Anterior cingulate cortex (tissue), 58 donors: ENCODE results near the gene PLCH1.

Experiments used
- DNase-seq, 58 donors: peaks; one replicate each; lab custom pipeline; 2025; lab: John Stamatoyannopoulos, UW

PLCH1 gene

DNA sequence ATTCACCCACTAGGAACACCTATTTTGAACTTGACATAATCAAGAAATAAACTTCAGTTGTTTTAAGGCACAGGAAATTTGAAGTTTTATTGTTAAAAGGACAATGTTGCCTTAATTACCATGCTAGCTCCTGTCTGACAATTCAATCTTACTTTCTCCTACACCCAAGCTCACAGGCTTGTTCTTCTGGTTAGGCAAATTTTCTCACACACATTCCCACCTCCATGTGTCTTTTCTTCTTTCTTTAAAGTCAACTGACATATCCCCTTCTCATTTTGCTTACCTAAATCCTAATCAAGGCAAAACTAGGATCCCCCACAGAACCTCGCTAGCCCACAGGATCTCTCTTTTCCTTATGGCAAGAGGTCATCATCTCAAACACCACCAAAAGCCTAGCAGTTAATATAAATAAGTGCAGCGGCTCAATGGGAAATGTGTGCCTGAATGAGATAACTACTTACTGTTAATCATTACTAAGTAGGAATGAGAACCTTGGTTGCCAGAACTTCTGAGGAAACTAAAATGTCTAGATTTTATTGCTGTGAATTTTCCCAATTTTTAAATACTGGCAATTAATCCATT lies 189.3 kb downstream of the PLCH1 start:
- DNase-seq, result no peak

- DNase-seq, result no peak
These were observed 190.0 kb downstream of the PLCH1 start for GRCh38 chr3:155554777-155555451.

- DNase-seq, result no peak
These were observed 191.1 kb downstream of the PLCH1 start for GRCh38 chr3:155553780-155554179.

GRCh38 chr3:155553326-155553725 lies 191.5 kb downstream of the PLCH1 start:
- no peak for DNase-seq

GRCh38 chr3:155550391-155550790 lies 194.5 kb downstream of the PLCH1 start:
- DNase-seq, result no peak

DNA sequence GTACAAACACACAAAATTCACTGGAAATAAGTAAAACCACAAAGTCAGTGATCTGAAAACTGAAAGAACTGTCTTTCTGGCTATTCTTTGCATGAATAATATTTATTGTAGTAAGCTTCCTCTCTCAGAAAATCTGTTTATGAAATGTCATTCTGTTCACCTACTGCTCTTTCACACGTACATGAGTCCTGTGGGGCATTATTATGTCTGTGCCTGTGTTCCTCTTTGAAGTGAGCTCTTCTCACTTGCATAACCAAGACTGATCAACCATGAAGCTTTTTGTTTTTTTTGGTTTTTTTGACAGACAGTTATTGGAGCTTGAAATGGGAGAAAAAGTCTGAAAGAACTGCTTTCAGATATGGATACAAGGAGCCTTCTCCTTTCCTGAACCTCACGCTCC lies 195.8 kb downstream of the PLCH1 start:
- no peak for DNase-seq

DNA sequence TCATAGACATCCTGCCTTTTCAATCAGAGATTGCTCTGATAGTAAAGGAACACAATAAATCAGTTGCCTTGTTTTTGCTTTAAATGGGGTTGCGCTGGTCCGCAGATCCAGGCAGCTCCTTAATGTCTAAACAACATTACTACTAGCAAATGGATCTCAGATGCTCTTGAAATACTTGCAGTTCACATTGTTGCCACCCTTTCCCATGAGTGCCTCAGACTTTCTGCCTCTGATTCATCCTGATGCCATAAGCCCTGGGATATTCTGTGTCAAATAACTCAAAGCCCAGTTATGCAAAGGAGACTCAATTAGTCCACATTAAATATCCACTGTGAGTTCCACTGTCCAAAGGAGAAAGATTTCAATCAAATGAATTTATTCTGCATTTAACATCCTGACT lies 196.7 kb downstream of the PLCH1 start:
- no peak for DNase-seq

DNA sequence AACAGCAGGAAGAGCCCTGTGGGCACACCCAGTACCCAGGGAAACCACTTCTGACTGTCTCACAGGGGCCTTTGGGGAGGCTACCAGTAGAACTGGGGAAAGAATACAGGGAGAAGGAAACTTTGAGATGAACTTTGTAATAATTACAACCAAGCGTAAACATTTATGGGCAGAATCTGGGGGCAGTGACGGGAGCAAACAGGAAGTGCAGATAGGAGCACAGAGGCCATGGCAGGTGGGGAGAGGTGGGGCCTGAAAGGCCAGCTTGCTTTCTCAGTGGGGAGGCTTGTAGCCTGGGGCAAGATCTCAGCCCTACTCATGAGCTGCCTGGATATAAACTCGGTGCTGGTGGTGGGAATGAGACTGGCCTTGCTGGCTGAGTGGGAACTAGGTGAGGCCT lies 209.8 kb downstream of the PLCH1 start:
- no peak for DNase-seq

GRCh38 chr3:155528579-155528978 lies 216.3 kb downstream of the PLCH1 start:
- DNase-seq, result no peak

- no peak for DNase-seq
These were observed 219.5 kb downstream of the PLCH1 start for GRCh38 chr3:155525324-155525833.

GRCh38 chr3:155520463-155520862 lies 224.4 kb downstream of the PLCH1 start:
- DNase-seq, result no peak

DNA sequence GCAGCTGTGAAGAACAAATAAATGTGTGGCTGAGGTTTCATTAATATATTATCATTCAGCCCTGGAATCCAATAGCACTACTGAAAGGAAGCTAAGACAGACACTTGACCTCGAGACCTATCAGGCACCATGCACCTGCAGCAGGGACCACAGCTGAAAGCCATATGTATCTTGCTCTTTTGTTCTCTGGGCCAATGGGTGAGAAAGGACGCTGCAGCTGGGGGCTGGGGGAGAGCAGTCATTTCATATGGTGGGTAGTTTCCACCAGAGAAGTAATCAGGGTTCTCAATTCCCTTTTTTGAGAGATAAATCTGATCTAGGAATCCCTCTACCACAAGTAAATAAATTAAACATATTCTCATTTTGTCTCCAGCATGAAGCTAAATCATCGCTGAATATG lies 225.8 kb downstream of the PLCH1 start:
- no peak for DNase-seq

GRCh38 chr3:155517903-155518302 lies 227.0 kb downstream of the PLCH1 start:
- DNase-seq, result no peak

- no peak for DNase-seq
These were observed 228.4 kb downstream of the PLCH1 start for GRCh38 chr3:155516439-155516838.

- DNase-seq, result no peak
These were observed 232.0 kb downstream of the PLCH1 start for GRCh38 chr3:155512867-155513261.

DNA sequence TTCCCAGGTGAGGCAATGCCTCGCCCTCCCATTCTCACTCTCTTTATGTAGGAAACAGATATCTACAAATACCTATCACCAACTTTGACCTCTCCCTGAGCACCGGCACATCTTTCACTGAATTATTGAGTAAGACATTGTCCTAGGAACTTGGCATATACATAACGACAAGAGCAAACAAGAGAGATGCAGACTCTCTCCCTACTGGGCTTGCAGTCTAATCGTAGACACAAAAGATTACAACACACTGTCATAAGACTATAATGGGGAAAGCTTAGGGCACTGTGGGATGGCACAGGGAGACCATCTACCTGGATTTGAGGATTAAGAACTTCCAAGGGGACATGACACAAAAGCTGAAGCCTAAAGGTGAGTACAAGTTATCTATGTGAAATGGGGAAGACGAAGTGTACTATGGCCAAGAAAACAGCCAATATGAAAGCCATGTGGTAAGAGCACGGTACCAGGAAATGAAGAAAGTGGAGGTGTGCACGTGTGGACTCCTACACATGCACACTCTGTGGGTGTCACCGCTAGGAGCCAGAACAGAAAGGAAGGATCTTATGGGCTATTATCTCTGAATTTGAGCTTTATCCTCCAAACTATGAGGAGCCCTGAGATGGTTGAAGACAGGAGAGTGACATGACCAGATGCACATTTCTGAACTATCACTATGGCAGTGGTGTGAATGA lies 232.6 kb downstream of the PLCH1 start:
- DNase-seq, result no peak

GRCh38 chr3:155504682-155505081 lies 240.2 kb downstream of the PLCH1 start:
- no peak for DNase-seq

- no peak for DNase-seq
These were observed 242.2 kb downstream of the PLCH1 start for GRCh38 chr3:155502630-155503029.

- no peak for DNase-seq
These were observed 244.6 kb downstream of the PLCH1 start for GRCh38 chr3:155500194-155500818.

DNA sequence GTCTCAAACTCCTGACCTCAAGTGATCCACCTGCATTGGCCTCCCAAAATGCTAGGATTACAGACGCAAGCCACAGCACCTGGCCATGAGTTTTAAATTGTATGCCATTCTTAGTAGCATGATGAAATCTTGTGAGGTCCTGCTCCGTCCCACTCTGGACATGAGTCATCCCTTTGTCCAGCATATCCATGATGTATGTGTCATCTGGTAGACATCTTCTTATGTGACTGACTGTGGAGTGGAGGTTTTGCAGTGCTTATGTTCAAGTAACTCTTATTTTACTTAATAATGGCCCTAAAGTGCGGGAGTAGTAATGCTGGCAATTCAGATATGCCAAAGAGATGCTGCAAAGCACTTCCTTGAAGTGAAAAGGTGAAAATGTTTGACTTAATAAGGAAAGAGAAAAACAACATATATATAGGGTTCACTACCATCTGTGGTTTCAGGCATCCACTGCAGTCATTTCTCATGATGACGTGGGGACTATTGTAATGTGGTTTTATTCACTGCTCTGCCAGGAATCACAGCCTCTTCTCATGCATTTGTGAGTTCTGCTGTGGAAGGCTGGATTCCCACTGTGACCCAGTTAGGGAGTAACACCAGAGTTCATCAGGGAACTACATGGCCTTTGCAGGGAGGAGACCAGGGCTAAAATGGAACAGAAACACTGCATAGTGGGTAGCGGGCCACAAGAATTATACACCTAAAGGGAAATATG lies 246.8 kb downstream of the PLCH1 start:
- no peak for DNase-seq

DNA sequence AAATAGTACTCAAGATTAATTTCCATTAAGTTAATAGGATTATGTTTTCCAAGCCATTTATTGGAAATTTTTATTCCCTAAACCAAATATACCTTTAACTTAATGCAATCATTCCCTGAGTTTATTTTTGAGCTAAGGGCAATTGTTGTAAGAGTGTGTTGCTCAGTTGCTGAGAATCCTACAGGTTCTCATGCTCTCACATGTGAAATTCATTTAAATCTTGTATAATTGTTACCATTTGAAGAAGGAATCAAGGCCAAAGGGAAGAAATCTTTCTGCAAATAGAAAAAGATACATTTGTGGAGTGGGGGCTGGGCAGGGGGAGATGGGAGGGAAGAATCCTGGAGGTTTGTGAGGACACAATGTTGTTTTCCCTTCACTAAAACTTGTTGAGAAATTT lies 248.7 kb downstream of the PLCH1 start:
- DNase-seq, result no peak
